ENCODE results near the gene GNG14. TPM values are rescaled to one million over a fixed set of nuclear protein-coding genes. Genes with fewer than 3 reads are reported as not detected.

GNG14 gene
- total and polyA plus RNA-seq, 2 of the 13 experiments (the other 11 are each of a cell fraction or from before 2014, with no cell fraction given), result not detected

DNA sequence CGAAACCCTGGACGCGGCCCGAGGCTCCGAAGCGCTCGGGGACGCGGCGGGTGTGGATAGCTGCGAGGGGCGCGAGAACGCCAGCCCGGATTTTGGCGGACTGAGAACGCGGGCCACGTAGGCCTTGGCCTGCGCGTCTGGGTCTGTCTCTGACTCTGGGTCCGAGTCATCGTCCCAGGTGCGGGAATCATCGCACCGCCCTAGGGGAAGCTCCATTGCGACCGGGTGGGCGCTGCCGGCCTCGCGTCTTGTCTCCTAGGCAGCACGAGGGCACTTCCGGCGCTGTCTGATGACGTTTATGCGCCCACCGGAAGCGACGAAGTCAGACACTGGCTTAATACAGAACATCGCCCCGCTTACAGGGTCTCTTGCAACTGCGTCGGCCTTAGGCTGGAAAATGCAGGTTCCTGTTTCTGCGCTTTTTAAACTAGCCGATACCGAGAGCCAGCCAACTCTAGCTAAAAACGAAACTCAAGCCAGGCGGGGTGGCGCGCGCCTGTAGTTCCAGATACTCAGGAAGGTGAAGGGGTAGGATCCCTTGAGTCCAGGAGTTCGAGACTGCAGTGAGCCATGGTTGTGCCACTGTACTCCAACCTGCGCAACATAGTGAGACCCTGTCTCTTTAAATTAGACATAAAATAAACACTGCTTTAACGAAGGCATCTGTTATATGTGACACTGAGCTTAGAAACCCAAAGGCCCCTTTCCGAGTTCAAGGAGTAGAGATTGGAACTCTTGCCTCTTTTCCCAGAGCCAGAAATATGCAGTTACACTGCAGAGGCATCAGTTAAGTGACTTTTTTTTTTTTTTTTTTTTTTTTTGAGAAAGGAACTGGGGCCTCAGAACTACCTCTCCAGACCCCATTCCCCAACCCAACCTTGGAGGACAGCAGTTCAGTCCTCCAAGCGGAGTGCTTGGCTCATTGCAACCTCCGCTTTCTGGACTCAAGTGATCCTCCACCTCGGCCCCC is 8.9 kb downstream of the GNG14 start, which contains the start of gene FBXW9 (continued):
- TF ChIP-seq, protein P1, sequence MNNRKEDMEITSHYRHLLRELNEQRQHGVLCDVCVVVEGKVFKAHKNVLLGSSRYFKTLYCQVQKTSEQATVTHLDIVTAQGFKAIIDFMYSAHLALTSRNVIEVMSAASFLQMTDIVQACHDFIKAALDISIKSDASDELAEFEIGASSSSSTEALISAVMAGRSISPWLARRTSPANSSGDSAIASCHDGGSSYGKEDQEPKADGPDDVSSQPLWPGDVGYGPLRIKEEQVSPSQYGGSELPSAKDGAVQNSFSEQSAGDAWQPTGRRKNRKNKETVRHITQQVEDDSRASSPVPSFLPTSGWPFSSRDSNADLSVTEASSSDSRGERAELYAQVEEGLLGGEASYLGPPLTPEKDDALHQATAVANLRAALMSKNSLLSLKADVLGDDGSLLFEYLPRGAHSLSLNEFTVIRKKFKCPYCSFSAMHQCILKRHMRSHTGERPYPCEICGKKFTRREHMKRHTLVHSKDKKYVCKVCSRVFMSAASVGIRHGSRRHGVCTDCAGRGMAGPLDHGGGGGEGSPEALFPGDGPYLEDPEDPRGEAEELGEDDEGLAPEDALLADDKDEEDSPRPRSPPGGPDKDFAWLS (CRISPR knock-in tag; IDR thresholded peaks at IDR 0.05; ENCODE audit: borderline replicate concordance), result no peak
- TF ChIP-seq ZNF225 (CRISPR knock-in tag; IDR thresholded peaks at IDR 0.05) (peak; percentile 24; the same call in 1 of the 2 replicates), NFKB2 (CRISPR knock-in tag; IDR thresholded peaks at IDR 0.05; ENCODE audit: borderline replicate concordance) (peak; percentile 70; the same call in 1 of the 2 replicates), RFX3 (CRISPR knock-in tag; IDR thresholded peaks at IDR 0.05) (peak; percentile 96), TOE1 (CRISPR knock-in tag; IDR thresholded peaks at IDR 0.05) (no peak), ZNF879 (CRISPR knock-in tag; IDR thresholded peaks at IDR 0.05) (no peak), ZNF703 (CRISPR knock-in tag; IDR thresholded peaks at IDR 0.05; ENCODE audit: borderline replicate concordance) (no peak), RFX5 (IDR thresholded peaks at IDR 0.05; ENCODE audit: low read depth, low read length) (peak; percentile 48; the same call in 1 of the 2 replicates), TBL1XR1 (IDR thresholded peaks at IDR 0.05; ENCODE audit: borderline replicate concordance, low read length, partially characterized antibody) (no peak)
- TF ChIP-seq, protein P2, sequence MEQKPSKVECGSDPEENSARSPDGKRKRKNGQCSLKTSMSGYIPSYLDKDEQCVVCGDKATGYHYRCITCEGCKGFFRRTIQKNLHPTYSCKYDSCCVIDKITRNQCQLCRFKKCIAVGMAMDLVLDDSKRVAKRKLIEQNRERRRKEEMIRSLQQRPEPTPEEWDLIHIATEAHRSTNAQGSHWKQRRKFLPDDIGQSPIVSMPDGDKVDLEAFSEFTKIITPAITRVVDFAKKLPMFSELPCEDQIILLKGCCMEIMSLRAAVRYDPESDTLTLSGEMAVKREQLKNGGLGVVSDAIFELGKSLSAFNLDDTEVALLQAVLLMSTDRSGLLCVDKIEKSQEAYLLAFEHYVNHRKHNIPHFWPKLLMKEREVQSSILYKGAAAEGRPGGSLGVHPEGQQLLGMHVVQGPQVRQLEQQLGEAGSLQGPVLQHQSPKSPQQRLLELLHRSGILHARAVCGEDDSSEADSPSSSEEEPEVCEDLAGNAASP (CRISPR knock-in tag; IDR thresholded peaks at IDR 0.05; ENCODE audit: borderline replicate concordance), result peak; percentile 72; the same call in 1 of the 2 replicates
- TF ChIP-seq, protein P3, sequence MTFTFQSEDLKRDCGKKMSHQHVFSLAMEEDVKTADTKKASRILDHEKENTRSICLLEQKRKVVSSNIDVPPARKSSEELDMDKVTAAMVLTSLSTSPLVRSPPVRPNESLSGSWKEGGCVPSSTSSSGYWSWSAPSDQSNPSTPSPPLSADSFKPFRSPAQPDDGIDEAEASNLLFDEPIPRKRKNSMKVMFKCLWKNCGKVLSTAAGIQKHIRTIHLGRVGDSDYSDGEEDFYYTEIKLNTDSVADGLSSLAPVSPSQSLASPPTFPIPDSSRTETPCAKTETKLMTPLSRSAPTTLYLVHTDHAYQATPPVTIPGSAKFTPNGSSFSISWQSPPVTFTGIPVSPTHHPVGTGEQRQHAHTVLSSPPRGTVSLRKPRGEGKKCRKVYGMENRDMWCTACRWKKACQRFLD (CRISPR knock-in tag; IDR thresholded peaks at IDR 0.05; ENCODE audit: borderline replicate concordance), result peak; percentile 80; the same call in 1 of the 2 replicates
- TF ChIP-seq, protein P4, sequence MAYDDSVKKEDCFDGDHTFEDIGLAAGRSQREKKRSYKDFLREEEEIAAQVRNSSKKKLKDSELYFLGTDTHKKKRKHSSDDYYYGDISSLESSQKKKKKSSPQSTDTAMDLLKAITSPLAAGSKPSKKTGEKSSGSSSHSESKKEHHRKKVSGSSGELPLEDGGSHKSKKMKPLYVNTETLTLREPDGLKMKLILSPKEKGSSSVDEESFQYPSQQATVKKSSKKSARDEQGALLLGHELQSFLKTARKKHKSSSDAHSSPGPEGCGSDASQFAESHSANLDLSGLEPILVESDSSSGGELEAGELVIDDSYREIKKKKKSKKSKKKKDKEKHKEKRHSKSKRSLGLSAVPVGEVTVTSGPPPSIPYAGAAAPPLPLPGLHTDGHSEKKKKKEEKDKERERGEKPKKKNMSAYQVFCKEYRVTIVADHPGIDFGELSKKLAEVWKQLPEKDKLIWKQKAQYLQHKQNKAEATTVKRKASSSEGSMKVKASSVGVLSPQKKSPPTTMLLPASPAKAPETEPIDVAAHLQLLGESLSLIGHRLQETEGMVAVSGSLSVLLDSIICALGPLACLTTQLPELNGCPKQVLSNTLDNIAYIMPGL (CRISPR knock-in tag; IDR thresholded peaks at IDR 0.05; ENCODE audit: borderline replicate concordance in 1 of 2, low read depth in 1 of 2), result peak; percentile 42 to 56; a peak in 2 of 4 replicates
- TF ChIP-seq, protein P5, sequence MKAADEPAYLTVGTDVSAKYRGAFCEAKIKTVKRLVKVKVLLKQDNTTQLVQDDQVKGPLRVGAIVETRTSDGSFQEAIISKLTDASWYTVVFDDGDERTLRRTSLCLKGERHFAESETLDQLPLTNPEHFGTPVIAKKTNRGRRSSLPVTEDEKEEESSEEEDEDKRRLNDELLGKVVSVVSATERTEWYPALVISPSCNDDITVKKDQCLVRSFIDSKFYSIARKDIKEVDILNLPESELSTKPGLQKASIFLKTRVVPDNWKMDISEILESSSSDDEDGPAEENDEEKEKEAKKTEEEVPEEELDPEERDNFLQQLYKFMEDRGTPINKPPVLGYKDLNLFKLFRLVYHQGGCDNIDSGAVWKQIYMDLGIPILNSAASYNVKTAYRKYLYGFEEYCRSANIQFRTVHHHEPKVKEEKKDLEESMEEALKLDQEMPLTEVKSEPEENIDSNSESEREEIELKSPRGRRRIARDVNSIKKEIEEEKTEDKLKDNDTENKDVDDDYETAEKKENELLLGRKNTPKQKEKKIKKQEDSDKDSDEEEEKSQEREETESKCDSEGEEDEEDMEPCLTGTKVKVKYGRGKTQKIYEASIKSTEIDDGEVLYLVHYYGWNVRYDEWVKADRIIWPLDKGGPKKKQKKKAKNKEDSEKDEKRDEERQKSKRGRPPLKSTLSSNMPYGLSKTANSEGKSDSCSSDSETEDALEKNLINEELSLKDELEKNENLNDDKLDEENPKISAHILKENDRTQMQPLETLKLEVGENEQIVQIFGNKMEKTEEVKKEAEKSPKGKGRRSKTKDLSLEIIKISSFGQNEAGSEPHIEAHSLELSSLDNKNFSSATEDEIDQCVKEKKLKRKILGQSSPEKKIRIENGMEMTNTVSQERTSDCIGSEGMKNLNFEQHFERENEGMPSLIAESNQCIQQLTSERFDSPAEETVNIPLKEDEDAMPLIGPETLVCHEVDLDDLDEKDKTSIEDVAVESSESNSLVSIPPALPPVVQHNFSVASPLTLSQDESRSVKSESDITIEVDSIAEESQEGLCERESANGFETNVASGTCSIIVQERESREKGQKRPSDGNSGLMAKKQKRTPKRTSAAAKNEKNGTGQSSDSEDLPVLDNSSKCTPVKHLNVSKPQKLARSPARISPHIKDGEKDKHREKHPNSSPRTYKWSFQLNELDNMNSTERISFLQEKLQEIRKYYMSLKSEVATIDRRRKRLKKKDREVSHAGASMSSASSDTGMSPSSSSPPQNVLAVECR (CRISPR knock-in tag; IDR thresholded peaks at IDR 0.05; ENCODE audit: borderline replicate concordance), result peak; percentile 100
- TF ChIP-seq, protein P6, sequence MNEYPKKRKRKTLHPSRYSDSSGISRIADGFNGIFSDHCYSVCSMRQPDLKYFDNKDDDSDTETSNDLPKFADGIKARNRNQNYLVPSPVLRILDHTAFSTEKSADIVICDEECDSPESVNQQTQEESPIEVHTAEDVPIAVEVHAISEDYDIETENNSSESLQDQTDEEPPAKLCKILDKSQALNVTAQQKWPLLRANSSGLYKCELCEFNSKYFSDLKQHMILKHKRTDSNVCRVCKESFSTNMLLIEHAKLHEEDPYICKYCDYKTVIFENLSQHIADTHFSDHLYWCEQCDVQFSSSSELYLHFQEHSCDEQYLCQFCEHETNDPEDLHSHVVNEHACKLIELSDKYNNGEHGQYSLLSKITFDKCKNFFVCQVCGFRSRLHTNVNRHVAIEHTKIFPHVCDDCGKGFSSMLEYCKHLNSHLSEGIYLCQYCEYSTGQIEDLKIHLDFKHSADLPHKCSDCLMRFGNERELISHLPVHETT (CRISPR knock-in tag; conservative IDR thresholded peaks at IDR 0.05), result 0 out of 2 replicates have a peak, but pooled peaks have one; percentile 29
